HCT116 (cell line): ENCODE measurements around the gene ALOX15. TPM values are rescaled to one million over a fixed set of nuclear protein-coding genes. Genes with fewer than 3 reads are reported as not detected.

Source experiments
- ATAC-seq: fragments of 200-7000 bp; cut with Tn5 transposase; 2 replicates; pipeline ENCODE4 v1.9.1; 2020; ENCODE audit warnings: mild to moderate bottlenecking, moderate library complexity
- BruUV-seq: library from RNA; stranded (reverse); fragments of 400-500 nt; replicated peaks from 2 replicates; lab custom pipeline; 2021; lab: Mats Ljungman, UMichigan
- CTCF ChIA-PET: fragments of 300-600 bp; sonication (Branson Sonifier 250); formaldehyde crosslinking; loops from one replicate; lab custom pipeline; 2021; ENCODE audit warnings: antibody characterized with exemption; lab: Charles Lee
- POLR2A ChIA-PET: fragments of 300-600, 350-600 bp; sonication (Branson Sonifier 250); formaldehyde crosslinking; loops from one replicate; lab custom pipeline; 2021; ENCODE audit warnings: antibody characterized with exemption; lab: Charles Lee
- RAD21 ChIA-PET, 2 experiments: fragments of 300-600 bp; sonication (Branson Sonifier 250); formaldehyde crosslinking; loops; one replicate each; lab custom pipeline; 2023; ENCODE audit warnings: low total read pairs in 2 of 2; ENCODE audit not compliant: uncharacterized antibody in 2 of 2, unreplicated experiment in 2 of 2, low non-redundant PET in 1 of 2; lab: Charles Lee
- DNase-seq: peaks from one replicate; pipeline ENCODE4 v3.0.0-alpha.2; 2010; ENCODE audit warnings: low read depth, low spot score
- H2AFZ ChIP-seq: fragments of 200-600 bp; shearing (Covaris generic), sonication (generic); 2 replicates; pipeline ENCODE4 v1.6.1; 2017; ENCODE audit warnings: low read depth, mixed run types, mixed read lengths, antibody characterized with exemption, low read length; ENCODE audit not compliant: poor library complexity, severe bottlenecking
- H3K27ac ChIP-seq: 2 replicates; pipeline ENCODE4 v1.5.1; 2012; ENCODE audit warnings: low read depth, low read length
- H3K27me3 ChIP-seq: fragments of 200-600 bp; sonication (generic); 2 replicates; pipeline ENCODE4 v1.6.1; 2016; ENCODE audit warnings: mixed run types, low read length, mixed read lengths; ENCODE audit not compliant: insufficient read depth
- H3K36me3 ChIP-seq, 2 experiments: fragments of 200-500 bp in 1 of 2; fragments of 200-600 bp in 1 of 2; sonication (Bioruptor generic) in 1 of 2; sonication (generic) in 1 of 2; 2 replicates each; pipeline versions ENCODE4 v1.5.1 to v1.6.1; 2014 to 2016; ENCODE audit warnings: low read length in 2 of 2, inconsistent platforms in 1 of 2, mixed read lengths in 1 of 2, mixed run types in 1 of 2; ENCODE audit not compliant: insufficient read depth in 2 of 2, control insufficient read depth in 1 of 2
- H3K4me1 ChIP-seq, 2 experiments: fragments of 200-600 bp in 1 of 2; sonication (generic) in 1 of 2; 2 replicates each; pipeline versions ENCODE4 v1.5.1 to v1.6.1; 2012 to 2017; ENCODE audit warnings: low read length in 2 of 2, inconsistent platforms in 1 of 2, mild to moderate bottlenecking in 1 of 2, mixed read lengths in 1 of 2, mixed run types in 1 of 2, moderate library complexity in 1 of 2; ENCODE audit not compliant: insufficient read depth in 2 of 2, control insufficient read depth in 1 of 2
- H3K4me2 ChIP-seq: fragments of 200-600 bp; sonication (generic); 2 replicates; pipeline ENCODE4 v1.6.1; 2017; ENCODE audit warnings: mixed run types, low read length, mixed read lengths
- H3K4me3 ChIP-seq, 2 experiments: fragments of 200-600 bp in 1 of 2; sonication (generic) in 1 of 2; replicated peaks in 1 of 2; 2 replicates each; pipeline ENCODE4 v1.5.1; 2011 to 2016; ENCODE audit warnings: low read length in 2 of 2, control low read depth in 1 of 2, low read depth in 1 of 2, mild to moderate bottlenecking in 1 of 2, mixed read lengths in 1 of 2, mixed run types in 1 of 2
- H3K79me2 ChIP-seq: fragments of 200-600 bp; sonication (generic); 2 replicates; pipeline ENCODE4 v1.6.1; 2017; ENCODE audit warnings: mild to moderate bottlenecking, mixed run types, low read length, moderate library complexity, mixed read lengths; ENCODE audit not compliant: insufficient read depth
- H3K9ac ChIP-seq: fragments of 200-600 bp; sonication (generic); 2 replicates; pipeline ENCODE4 v1.6.1; 2016; ENCODE audit warnings: low read length, mixed read lengths
- H3K9me2 ChIP-seq: fragments of 200-600 bp; sonication (generic), shearing (Covaris generic); 2 replicates; pipeline ENCODE4 v1.6.1; 2017; ENCODE audit warnings: mixed run types, mild to moderate bottlenecking, moderate library complexity; ENCODE audit not compliant: insufficient read depth
- H3K9me3 ChIP-seq, 2 experiments: fragments of 200-500 bp in 1 of 2; fragments of 200-600 bp in 1 of 2; sonication (Bioruptor generic) in 1 of 2; sonication (generic) in 1 of 2; 2 replicates each; pipeline ENCODE4 v1.6.1; 2014 to 2017; ENCODE audit warnings: low read length in 2 of 2, mixed read lengths in 2 of 2, inconsistent platforms in 1 of 2, low read depth in 1 of 2, mild to moderate bottlenecking in 1 of 2, mixed run types in 1 of 2, moderate library complexity in 1 of 2; ENCODE audit not compliant: control insufficient read depth in 1 of 2, insufficient read depth in 1 of 2
- H4K20me1 ChIP-seq: fragments of 200-600 bp; sonication (generic), shearing (Covaris generic); 2 replicates; pipeline ENCODE4 v1.6.1; 2017; ENCODE audit warnings: mixed run types, mild to moderate bottlenecking, moderate library complexity; ENCODE audit not compliant: insufficient read depth
- ELF1 ChIP-seq: IDR thresholded peaks from 2 replicates; pipeline ENCODE4 v1.6.1; 2012; ENCODE audit warnings: low read depth, borderline replicate concordance
- EZH2 ChIP-seq: fragments of 200-600 bp; sonication (generic); IDR thresholded peaks from 2 replicates; pipeline ENCODE4 v1.6.1; 2017; ENCODE audit warnings: antibody characterized with exemption, mixed run types
- JUND ChIP-seq: IDR thresholded peaks from 2 replicates; pipeline ENCODE4 v1.6.1; 2012
- SIN3A ChIP-seq: IDR thresholded peaks from 2 replicates; pipeline ENCODE4 v1.6.1; 2012; ENCODE audit warnings: low read depth
- TCF7L2 ChIP-seq: IDR thresholded peaks from 2 replicates; pipeline ENCODE4 v1.7.0; 2011; ENCODE audit warnings: borderline replicate concordance, inconsistent platforms; ENCODE audit not compliant: insufficient read depth, insufficient read length; ENCODE audit errors: extremely low read depth
- YY1 ChIP-seq: IDR thresholded peaks from 2 replicates; pipeline ENCODE4 v1.6.1; 2011; ENCODE audit warnings: low read length, low read depth, moderate library complexity, mild to moderate bottlenecking; ENCODE audit not compliant: insufficient replicate concordance; ENCODE audit errors: extremely low read depth
- intact Hi-C: fragments of 100-400 bp; cut with micrococcal nuclease; formaldehyde crosslinking; loops from 2 replicates; pipeline ENCODE4 v1.10.0; 2022
- total RNA-seq: library from RNA; stranded (reverse); gene quantifications from one replicate; pipeline ENCODE4 v1.2.1, GENCODE V29; 2021; ENCODE audit not compliant: unreplicated experiment
- TF ChIP-seq, protein P1 (sequence below): IDR thresholded peaks from 2 replicates; pipeline ENCODE4 v1.6.1; 2012
- TF ChIP-seq, protein P2 (sequence below): IDR thresholded peaks from 2 replicates; pipeline ENCODE4 v1.6.1; 2012; ENCODE audit warnings: low read depth

The ALOX15 gene
- total RNA-seq, 1 experiment from 2014 or later: 0.57 TPM

DNA sequence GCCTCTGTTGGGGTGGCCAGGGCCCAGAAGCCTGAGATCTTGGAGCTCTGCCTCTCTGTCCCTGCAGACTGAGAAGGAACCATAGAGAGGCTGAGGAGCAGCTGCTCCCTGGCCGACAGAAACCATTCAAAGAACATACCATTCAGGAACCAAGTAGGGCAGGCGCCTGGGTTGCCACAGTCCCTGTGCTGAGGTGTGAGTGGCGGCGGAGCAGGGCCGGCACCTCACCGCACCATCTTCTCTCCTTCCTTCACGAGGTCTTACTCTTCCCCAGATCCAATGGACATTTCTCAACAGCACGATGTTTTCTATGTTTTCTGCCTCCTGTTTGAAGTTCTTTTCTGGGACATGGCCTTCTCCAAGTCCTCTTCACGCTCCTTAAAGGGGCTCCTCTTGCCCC, 22.8 kb upstream of the ALOX15 start:
- no peaks in the 10 kb centered on the region for H3K9me3 ChIP-seq
- ChIA-PET RAD21 (no interaction called here), CTCF (no interaction called here), POLR2A (no interaction called here)
- TF ChIP-seq, protein P1, sequence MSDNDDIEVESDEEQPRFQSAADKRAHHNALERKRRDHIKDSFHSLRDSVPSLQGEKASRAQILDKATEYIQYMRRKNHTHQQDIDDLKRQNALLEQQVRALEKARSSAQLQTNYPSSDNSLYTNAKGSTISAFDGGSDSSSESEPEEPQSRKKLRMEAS: no peak
- TF ChIP-seq TCF7L2: no peak
- TF ChIP-seq, protein P2, sequence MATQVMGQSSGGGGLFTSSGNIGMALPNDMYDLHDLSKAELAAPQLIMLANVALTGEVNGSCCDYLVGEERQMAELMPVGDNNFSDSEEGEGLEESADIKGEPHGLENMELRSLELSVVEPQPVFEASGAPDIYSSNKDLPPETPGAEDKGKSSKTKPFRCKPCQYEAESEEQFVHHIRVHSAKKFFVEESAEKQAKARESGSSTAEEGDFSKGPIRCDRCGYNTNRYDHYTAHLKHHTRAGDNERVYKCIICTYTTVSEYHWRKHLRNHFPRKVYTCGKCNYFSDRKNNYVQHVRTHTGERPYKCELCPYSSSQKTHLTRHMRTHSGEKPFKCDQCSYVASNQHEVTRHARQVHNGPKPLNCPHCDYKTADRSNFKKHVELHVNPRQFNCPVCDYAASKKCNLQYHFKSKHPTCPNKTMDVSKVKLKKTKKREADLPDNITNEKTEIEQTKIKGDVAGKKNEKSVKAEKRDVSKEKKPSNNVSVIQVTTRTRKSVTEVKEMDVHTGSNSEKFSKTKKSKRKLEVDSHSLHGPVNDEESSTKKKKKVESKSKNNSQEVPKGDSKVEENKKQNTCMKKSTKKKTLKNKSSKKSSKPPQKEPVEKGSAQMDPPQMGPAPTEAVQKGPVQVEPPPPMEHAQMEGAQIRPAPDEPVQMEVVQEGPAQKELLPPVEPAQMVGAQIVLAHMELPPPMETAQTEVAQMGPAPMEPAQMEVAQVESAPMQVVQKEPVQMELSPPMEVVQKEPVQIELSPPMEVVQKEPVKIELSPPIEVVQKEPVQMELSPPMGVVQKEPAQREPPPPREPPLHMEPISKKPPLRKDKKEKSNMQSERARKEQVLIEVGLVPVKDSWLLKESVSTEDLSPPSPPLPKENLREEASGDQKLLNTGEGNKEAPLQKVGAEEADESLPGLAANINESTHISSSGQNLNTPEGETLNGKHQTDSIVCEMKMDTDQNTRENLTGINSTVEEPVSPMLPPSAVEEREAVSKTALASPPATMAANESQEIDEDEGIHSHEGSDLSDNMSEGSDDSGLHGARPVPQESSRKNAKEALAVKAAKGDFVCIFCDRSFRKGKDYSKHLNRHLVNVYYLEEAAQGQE: no peak
- TF ChIP-seq ELF1: no peak
- TF ChIP-seq JUND: no peak
- H3K27me3 ChIP-seq: 0 out of 2 replicates have a peak, but pooled peaks cover 4% of the 10 kb centered on the region
- H3K9me2 ChIP-seq: no peaks in the 10 kb centered on the region
- no peaks in the 10 kb centered on the region for H3K4me1 ChIP-seq
- no peak overlapping the region for H3K4me3 ChIP-seq
- H2AFZ ChIP-seq: no peak overlapping the region
- H3K36me3 ChIP-seq: no peaks in the 10 kb centered on the region
- H3K79me2 ChIP-seq: no peaks in the 10 kb centered on the region
- ATAC-seq (no peak), DNase-seq (no peak)
- H3K9ac ChIP-seq: no peak overlapping the region
- no peak overlapping the region for H3K4me2 ChIP-seq
- no peak overlapping the region for H3K27ac ChIP-seq
- intact Hi-C loops: no loop called here
- no TSS peak for BruUV-seq
- no peaks in the 10 kb centered on the region for H4K20me1 ChIP-seq

DNA sequence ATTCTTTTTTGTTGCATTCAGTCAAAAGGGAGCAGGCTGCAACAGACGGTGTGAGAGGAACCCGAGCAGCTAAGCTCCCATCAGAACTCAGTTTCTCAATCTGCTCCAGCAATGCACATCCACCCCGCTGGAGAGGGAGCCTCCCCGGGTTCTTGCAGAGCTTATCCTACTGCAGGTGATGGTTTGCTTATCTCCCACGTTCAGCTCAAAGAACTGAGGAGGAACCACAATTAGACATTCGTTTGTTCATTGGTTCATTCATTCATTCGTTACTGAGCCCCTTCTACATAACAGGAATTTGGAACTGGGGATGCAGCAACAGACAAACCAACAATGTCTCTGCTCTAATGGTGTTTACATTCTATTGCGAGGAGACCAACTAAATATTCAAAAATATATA, 22.2 kb upstream of the ALOX15 start:
- ChIA-PET CTCF (no interaction called here), POLR2A (no interaction called here), RAD21 (no interaction called here)
- no peaks in the 10 kb centered on the region for H3K79me2 ChIP-seq
- H4K20me1 ChIP-seq: no peaks in the 10 kb centered on the region
- H2AFZ ChIP-seq: no peak overlapping the region
- no peak for ATAC-seq
- no peak overlapping the region for H3K4me3 ChIP-seq
- no peak overlapping the region for H3K4me2 ChIP-seq
- BruUV-seq: no TSS peak
- H3K4me1 ChIP-seq: no peaks in the 10 kb centered on the region
- TF ChIP-seq EZH2 (no peak), SIN3A (no peak), YY1 (no peak)
- intact Hi-C loops: no loop called here
- DNase-seq: no peak
- H3K9me3 ChIP-seq: no peaks in the 10 kb centered on the region
- H3K27ac ChIP-seq: no peak overlapping the region
- H3K36me3 ChIP-seq: no peaks in the 10 kb centered on the region
- no peak overlapping the region for H3K9ac ChIP-seq
- H3K9me2 ChIP-seq: no peaks in the 10 kb centered on the region
- 0 out of 2 replicates have a peak, but pooled peaks cover 4% of the 10 kb centered on the region for H3K27me3 ChIP-seq
